Stimulated activated memory B cell treated with anti-CD40 and anti-IgM and Interleukin-4, amounts not matched to agents 10 μg/mL and 1 μg/mL and 100 μg/mL, for 72 hours (primary cell): ENCODE data around the gene NCCRP1.

Experiments
- ATAC-seq: fragments of 150-1000 bp; cut with Tn5 transposase; 2 replicates; pipeline ENCODE4 v1.10.0; 2021
- H3K27ac Mint-ChIP-seq: one replicate; pipeline ENCODE4 v1.8.0; 2022; ENCODE audit warnings: mild to moderate bottlenecking, mixed read lengths
- H3K27me3 Mint-ChIP-seq: one replicate; pipeline ENCODE4 v1.8.0; 2022; ENCODE audit warnings: mixed read lengths
- H3K36me3 Mint-ChIP-seq: one replicate; pipeline ENCODE4 v1.8.0; 2022; ENCODE audit warnings: mixed read lengths
- H3K4me1 Mint-ChIP-seq: one replicate; pipeline ENCODE4 v1.8.0; 2022; ENCODE audit warnings: mixed read lengths
- H3K4me3 Mint-ChIP-seq: one replicate; pipeline ENCODE4 v1.8.0; 2022; ENCODE audit warnings: mild to moderate bottlenecking, moderate library complexity, mixed read lengths
- H3K9me3 Mint-ChIP-seq: one replicate; pipeline ENCODE4 v1.8.0; 2022; ENCODE audit warnings: mixed read lengths

NCCRP1 gene

GRCh38 chr19:39183104-39183503 is 13.7 kb upstream of the NCCRP1 start:
- H3K36me3 Mint-ChIP-seq, result peaks cover 17% of the 10 kb centered on the region

GRCh38 chr19:39186391-39186790 is 10.4 kb upstream of the NCCRP1 start:
- no peak for ATAC-seq
- H3K9me3 Mint-ChIP-seq, result peaks cover 3% of the 10 kb centered on the region
- peaks cover 31% of the 10 kb centered on the region for H3K27me3 Mint-ChIP-seq
- peaks cover 6% of the 10 kb centered on the region for H3K36me3 Mint-ChIP-seq
- no peak overlapping the region for H3K27ac Mint-ChIP-seq
- H3K4me3 Mint-ChIP-seq, result no peak overlapping the region
- no peaks in the 10 kb centered on the region for H3K4me1 Mint-ChIP-seq

More at GRCh38 chr19:39183104-39183503, 13.7 kb upstream of the NCCRP1 start:
- no peak overlapping the region for H3K27ac Mint-ChIP-seq
- H3K4me3 Mint-ChIP-seq, result no peak overlapping the region
- H3K4me1 Mint-ChIP-seq, result no peaks in the 10 kb centered on the region
- no peak for ATAC-seq
- peaks cover 7% of the 10 kb centered on the region for H3K27me3 Mint-ChIP-seq
- H3K9me3 Mint-ChIP-seq, result peaks cover 3% of the 10 kb centered on the region

GRCh38 chr19:39187552-39187943 is 9.2 kb upstream of the NCCRP1 start:
- peaks cover 43% of the 10 kb centered on the region for H3K27me3 Mint-ChIP-seq
- ATAC-seq, result peak; percentile 39
- H3K4me1 Mint-ChIP-seq, result no peaks in the 10 kb centered on the region
- peaks cover 3% of the 10 kb centered on the region for H3K9me3 Mint-ChIP-seq
- H3K36me3 Mint-ChIP-seq, result no peaks in the 10 kb centered on the region
- H3K4me3 Mint-ChIP-seq, result no peak overlapping the region
- H3K27ac Mint-ChIP-seq, result no peak overlapping the region

GRCh38 chr19:39188960-39189359 is 7.8 kb upstream of the NCCRP1 start:
- Mint-ChIP-seq H3K36me3 (no peaks in the 10 kb centered on the region), H3K27me3 (peaks cover 57% of the 10 kb centered on the region), H3K4me3 (no peak overlapping the region), H3K9me3 (peaks cover 3% of the 10 kb centered on the region), H3K27ac (no peak overlapping the region), H3K4me1 (no peaks in the 10 kb centered on the region)
- ATAC-seq, result no peak

- no peak for ATAC-seq
- H3K27me3 Mint-ChIP-seq, result peaks cover 71% of the 10 kb centered on the region
- no peak overlapping the region for H3K4me3 Mint-ChIP-seq
- H3K27ac Mint-ChIP-seq, result no peak overlapping the region
- H3K36me3 Mint-ChIP-seq, result no peaks in the 10 kb centered on the region
- H3K4me1 Mint-ChIP-seq, result peaks cover 8% of the 10 kb centered on the region
- peaks cover 3% of the 10 kb centered on the region for H3K9me3 Mint-ChIP-seq
Observed at GRCh38 chr19:39190768-39191167, 6.0 kb upstream of the NCCRP1 start.

GRCh38 chr19:39192846-39193245 is 3.9 kb upstream of the NCCRP1 start:
- H3K27ac Mint-ChIP-seq, result no peak overlapping the region
- peaks cover 84% of the 10 kb centered on the region for H3K27me3 Mint-ChIP-seq
- H3K36me3 Mint-ChIP-seq, result no peaks in the 10 kb centered on the region
- H3K4me3 Mint-ChIP-seq, result no peak overlapping the region
- H3K9me3 Mint-ChIP-seq, result no peaks in the 10 kb centered on the region
- ATAC-seq, result no peak
- H3K4me1 Mint-ChIP-seq, result peaks cover 24% of the 10 kb centered on the region

GRCh38 chr19:39193803-39194202 is 3.0 kb upstream of the NCCRP1 start:
- H3K27me3 Mint-ChIP-seq, result peaks cover 84% of the 10 kb centered on the region

GRCh38 chr19:39194832-39195542 is 1.8 kb upstream of the NCCRP1 start:
- Mint-ChIP-seq H3K27ac (no peak overlapping the region), H3K4me3 (no peak overlapping the region), H3K27me3 (peaks cover 90% of the 10 kb centered on the region), H3K9me3 (no peaks in the 10 kb centered on the region), H3K4me1 (peaks cover 26% of the 10 kb centered on the region), H3K36me3 (no peaks in the 10 kb centered on the region)
- no peak for ATAC-seq

More at GRCh38 chr19:39193803-39194202, 3.0 kb upstream of the NCCRP1 start:
- Mint-ChIP-seq H3K4me3 (no peak overlapping the region), H3K36me3 (no peaks in the 10 kb centered on the region), H3K27ac (no peak overlapping the region), H3K4me1 (peaks cover 26% of the 10 kb centered on the region), H3K9me3 (no peaks in the 10 kb centered on the region)
- no peak for ATAC-seq

- no peak overlapping the region for H3K27ac Mint-ChIP-seq
- peaks cover 26% of the 10 kb centered on the region for H3K4me1 Mint-ChIP-seq
- H3K4me3 Mint-ChIP-seq, result no peak overlapping the region
- H3K27me3 Mint-ChIP-seq, result peaks cover 93% of the 10 kb centered on the region
- H3K36me3 Mint-ChIP-seq, result no peaks in the 10 kb centered on the region
- ATAC-seq, result peak; percentile 4
- no peaks in the 10 kb centered on the region for H3K9me3 Mint-ChIP-seq
Observed at GRCh38 chr19:39195755-39196154, 1.0 kb upstream of the NCCRP1 start.

GRCh38 chr19:39196320-39196719 is 444 bp upstream of the NCCRP1 start:
- H3K36me3 Mint-ChIP-seq, result no peaks in the 10 kb centered on the region
- no peak for ATAC-seq
- no peak overlapping the region for H3K4me3 Mint-ChIP-seq

GRCh38 chr19:39197808-39198207 is 1.0 kb downstream of the NCCRP1 start:
- Mint-ChIP-seq H3K27ac (no peak overlapping the region), H3K27me3 (peaks cover 92% of the 10 kb centered on the region)
- ATAC-seq, result no peak

More at GRCh38 chr19:39196320-39196719, 444 bp upstream of the NCCRP1 start:
- H3K4me1 Mint-ChIP-seq, result peaks cover 26% of the 10 kb centered on the region
- no peak overlapping the region for H3K27ac Mint-ChIP-seq
- H3K27me3 Mint-ChIP-seq, result peaks cover 93% of the 10 kb centered on the region
- no peaks in the 10 kb centered on the region for H3K9me3 Mint-ChIP-seq

GRCh38 chr19:39199025-39199424 is 2.3 kb downstream of the NCCRP1 start:
- no peaks in the 10 kb centered on the region for H3K9me3 Mint-ChIP-seq
- no peak overlapping the region for H3K27ac Mint-ChIP-seq
- H3K36me3 Mint-ChIP-seq, result no peaks in the 10 kb centered on the region
- ATAC-seq, result no peak
- no peak overlapping the region for H3K4me3 Mint-ChIP-seq
- peaks cover 26% of the 10 kb centered on the region for H3K4me1 Mint-ChIP-seq
- peaks cover 92% of the 10 kb centered on the region for H3K27me3 Mint-ChIP-seq

More at GRCh38 chr19:39197808-39198207, 1.0 kb downstream of the NCCRP1 start:
- peaks cover 26% of the 10 kb centered on the region for H3K4me1 Mint-ChIP-seq
- H3K36me3 Mint-ChIP-seq, result no peaks in the 10 kb centered on the region
- no peak overlapping the region for H3K4me3 Mint-ChIP-seq
- no peaks in the 10 kb centered on the region for H3K9me3 Mint-ChIP-seq

- H3K4me3 Mint-ChIP-seq, result no peak overlapping the region
- no peaks in the 10 kb centered on the region for H3K9me3 Mint-ChIP-seq
- H3K36me3 Mint-ChIP-seq, result no peaks in the 10 kb centered on the region
- no peak overlapping the region for H3K27ac Mint-ChIP-seq
- peaks cover 96% of the 10 kb centered on the region for H3K27me3 Mint-ChIP-seq
- H3K4me1 Mint-ChIP-seq, result peaks cover 23% of the 10 kb centered on the region
- ATAC-seq, result no peak
Observed at GRCh38 chr19:39200066-39200802, 3.5 kb downstream of the NCCRP1 start.

- H3K4me1 Mint-ChIP-seq, result peaks cover 18% of the 10 kb centered on the region
- no peak overlapping the region for H3K4me3 Mint-ChIP-seq
- H3K9me3 Mint-ChIP-seq, result no peaks in the 10 kb centered on the region
- H3K36me3 Mint-ChIP-seq, result no peaks in the 10 kb centered on the region
- no peak for ATAC-seq
- peaks cover 96% of the 10 kb centered on the region for H3K27me3 Mint-ChIP-seq
- H3K27ac Mint-ChIP-seq, result no peak overlapping the region
Observed at GRCh38 chr19:39200803-39201115, 4.0 kb downstream of the NCCRP1 start.

GRCh38 chr19:39202998-39203355 is 6.2 kb downstream of the NCCRP1 start:
- peaks cover 85% of the 10 kb centered on the region for H3K27me3 Mint-ChIP-seq
- no peaks in the 10 kb centered on the region for H3K36me3 Mint-ChIP-seq
- peaks cover under 1% of the 10 kb centered on the region for H3K4me1 Mint-ChIP-seq
- no peak overlapping the region for H3K4me3 Mint-ChIP-seq
- H3K27ac Mint-ChIP-seq, result no peak overlapping the region
- H3K9me3 Mint-ChIP-seq, result no peaks in the 10 kb centered on the region
- ATAC-seq, result no peak
